RWPE1 (cell line): ENCODE measurements around the gene RAI2.

Experiments
- CTCF ChIA-PET: fragments of 350-600 bp; sonication (Branson Sonifier 250); formaldehyde crosslinking; extraction: SDS; loops from one replicate; lab custom pipeline; 2021; lab: Yijun Ruan, JAX
- POLR2A ChIA-PET: fragments of 400-600 bp; formaldehyde crosslinking; extraction: SDS; loops from one replicate; lab custom pipeline; 2020; ENCODE audit warnings: antibody characterized with exemption; ENCODE audit not compliant: low non-redundant PET; lab: Yijun Ruan, JAX
- DNase-seq: peaks from one replicate; pipeline ENCODE4 v3.0.0; 2012; ENCODE audit warnings: low spot score
- H3K27ac ChIP-seq: fragments of 450-650 bp; 2 replicates; pipeline ENCODE4 v1.5.1; 2017
- TF ChIP-seq, protein P1 (sequence below): fragments of 450-650 bp; conservative IDR thresholded peaks from 2 replicates; pipeline ENCODE4 v1.5.1; 2017; ENCODE audit warnings: low read depth, mild to moderate bottlenecking

The RAI2 gene

GRCh38 chrX:17769701-17770269 is 91.3 kb downstream of the RAI2 start:
- DNase-seq, result no peak
- ChIA-PET POLR2A (no interaction called here), CTCF (no interaction called here)
- TF ChIP-seq, protein P1, sequence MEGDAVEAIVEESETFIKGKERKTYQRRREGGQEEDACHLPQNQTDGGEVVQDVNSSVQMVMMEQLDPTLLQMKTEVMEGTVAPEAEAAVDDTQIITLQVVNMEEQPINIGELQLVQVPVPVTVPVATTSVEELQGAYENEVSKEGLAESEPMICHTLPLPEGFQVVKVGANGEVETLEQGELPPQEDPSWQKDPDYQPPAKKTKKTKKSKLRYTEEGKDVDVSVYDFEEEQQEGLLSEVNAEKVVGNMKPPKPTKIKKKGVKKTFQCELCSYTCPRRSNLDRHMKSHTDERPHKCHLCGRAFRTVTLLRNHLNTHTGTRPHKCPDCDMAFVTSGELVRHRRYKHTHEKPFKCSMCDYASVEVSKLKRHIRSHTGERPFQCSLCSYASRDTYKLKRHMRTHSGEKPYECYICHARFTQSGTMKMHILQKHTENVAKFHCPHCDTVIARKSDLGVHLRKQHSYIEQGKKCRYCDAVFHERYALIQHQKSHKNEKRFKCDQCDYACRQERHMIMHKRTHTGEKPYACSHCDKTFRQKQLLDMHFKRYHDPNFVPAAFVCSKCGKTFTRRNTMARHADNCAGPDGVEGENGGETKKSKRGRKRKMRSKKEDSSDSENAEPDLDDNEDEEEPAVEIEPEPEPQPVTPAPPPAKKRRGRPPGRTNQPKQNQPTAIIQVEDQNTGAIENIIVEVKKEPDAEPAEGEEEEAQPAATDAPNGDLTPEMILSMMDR, result no peak
- no peak overlapping the region for H3K27ac ChIP-seq

- ChIA-PET POLR2A (no interaction called here), CTCF (no interaction called here)
- H3K27ac ChIP-seq, result no peak overlapping the region
- TF ChIP-seq, protein P1, result no peak
- DNase-seq, result no peak
These were observed 92.1 kb downstream of the RAI2 start for GRCh38 chrX:17768997-17769396.

DNA sequence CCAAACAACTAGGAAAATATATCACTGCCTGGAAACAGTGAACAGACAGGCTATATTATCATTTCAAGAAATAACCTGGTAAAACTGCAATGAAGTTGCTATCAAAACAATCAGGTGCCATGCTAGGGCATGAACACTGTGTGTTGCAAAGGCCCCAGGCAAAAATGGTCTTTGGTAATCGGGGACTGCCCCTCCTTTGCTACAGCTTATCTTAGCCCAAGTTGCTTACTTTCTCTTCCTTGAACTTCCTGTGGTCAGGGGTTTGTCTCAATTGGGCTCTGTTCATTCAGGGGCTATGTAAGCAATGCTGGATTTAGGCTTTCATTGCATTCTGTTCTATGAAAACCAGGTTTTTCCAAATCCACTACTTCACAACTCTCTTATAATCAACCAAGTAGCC is 93.4 kb downstream of the RAI2 start:
- ChIA-PET CTCF (interaction anchor here (0.7 kb wide), 1 partner anchor 74 kb away, joined by 3 read pairs; no protein-coding TSS in a partner anchor), POLR2A (no interaction called here)
- no peak for DNase-seq
- TF ChIP-seq, protein P1, result no peak
- no peak overlapping the region for H3K27ac ChIP-seq

DNA sequence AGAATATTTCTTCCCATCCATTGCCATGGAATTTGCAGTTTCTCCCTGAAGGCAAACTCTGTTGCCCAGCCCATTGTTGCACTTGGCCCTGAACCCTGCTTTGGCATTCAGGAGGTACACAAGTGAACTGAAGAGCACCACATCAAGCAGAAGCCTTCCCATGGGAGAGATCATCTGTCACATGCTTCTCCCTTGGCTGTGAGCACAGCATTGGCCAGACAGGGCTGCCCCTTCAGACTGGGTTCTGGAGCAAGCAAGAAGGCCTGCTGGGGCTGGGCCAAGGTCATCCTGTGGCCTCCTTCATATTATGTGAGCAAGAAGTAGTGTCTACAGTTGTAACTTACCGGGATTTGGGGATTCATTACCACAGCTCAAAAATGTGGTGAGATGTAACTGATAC is 101.1 kb downstream of the RAI2 start:
- CTCF ChIA-PET, result no interaction called here
- POLR2A ChIA-PET, result no interaction called here
- DNase-seq, result no peak
- H3K27ac ChIP-seq, result no peak overlapping the region
- TF ChIP-seq, protein P1, result no peak

GRCh38 chrX:17758382-17758781 is 102.7 kb downstream of the RAI2 start:
- TF ChIP-seq, protein P1, result no peak
- DNase-seq, result no peak
- no peak overlapping the region for H3K27ac ChIP-seq
- ChIA-PET POLR2A (no interaction called here), CTCF (no interaction called here)

- TF ChIP-seq, protein P1, result no peak
- ChIA-PET POLR2A (no interaction called here), CTCF (no interaction called here)
- no peak overlapping the region for H3K27ac ChIP-seq
- DNase-seq, result no peak
These were observed 110.7 kb downstream of the RAI2 start for GRCh38 chrX:17750436-17750835.
